Fibroblast of lung (primary cell): ENCODE data around the gene SLC2A4RG.

ENCODE experiments used
- CTCF ChIP-seq, 2 donors: IDR thresholded peaks in 1 of 2; conservative IDR thresholded peaks in 1 of 2; 1 replicate in 1 of 2; 2 replicates in 1 of 2; pipeline ENCODE4 v1.5.1; 2011 to 2012; ENCODE audit warnings: low read length in 2 of 2, control low read depth in 1 of 2, inconsistent platforms in 1 of 2, low read depth in 1 of 2, mild to moderate bottlenecking in 1 of 2
- EZH2 ChIP-seq: IDR thresholded peaks from 2 replicates; pipeline ENCODE4 v1.5.1; 2012; ENCODE audit warnings: low read length, control low read depth, mild to moderate bottlenecking; ENCODE audit errors: missing control alignments

DNA sequence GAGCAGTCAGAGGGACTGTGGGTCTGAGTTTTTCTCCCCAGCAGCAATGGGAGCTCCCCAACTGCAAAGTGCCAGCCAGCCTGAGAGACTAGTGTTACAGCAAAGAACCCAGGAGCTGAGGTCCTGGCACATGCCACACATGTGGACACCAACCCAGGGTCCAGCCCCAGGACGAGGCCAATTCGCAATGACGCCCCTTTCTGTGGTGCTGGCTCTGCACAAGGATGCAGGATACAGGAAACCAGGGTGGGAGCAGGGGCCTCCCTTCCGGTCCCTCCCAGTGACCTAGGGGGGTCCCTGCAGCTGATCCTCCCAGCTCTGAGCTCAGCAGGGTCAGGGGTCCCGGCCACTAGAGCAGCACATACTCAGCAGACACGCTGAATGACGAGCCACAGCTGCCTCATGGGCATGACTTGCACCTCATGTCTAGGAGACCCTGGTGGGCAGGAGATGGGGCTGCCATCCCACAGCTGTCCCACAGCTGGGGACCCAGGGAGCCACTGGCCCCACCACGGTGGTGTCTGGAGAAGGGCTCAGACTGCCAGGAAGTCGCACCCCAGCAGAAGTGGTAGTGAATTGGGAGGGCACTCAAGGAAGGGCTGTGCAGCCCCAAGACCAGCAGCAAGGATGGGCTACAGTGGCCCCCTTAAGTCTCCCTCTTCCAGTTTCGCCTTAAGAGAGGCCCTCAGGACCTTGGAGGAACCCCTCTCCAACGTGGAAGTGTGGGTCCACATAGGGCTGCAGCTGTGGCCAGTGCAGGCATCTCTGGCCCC lies 35.4 kb upstream of the SLC2A4RG start:
- TF ChIP-seq CTCF (conservative IDR thresholded peaks at IDR 0.05 in 1 of 2, IDR thresholded peaks at IDR 0.05 in 1 of 2; ENCODE audit: low read depth in 1 of 2, low read length in 2 of 2), result no peak
- TF ChIP-seq EZH2, result no peak
